MM.1S (cell line): ENCODE measurements around the gene FOXN3.

ENCODE experiments used
- CTCF ChIP-seq: fragments of 300-600 bp; sonication (generic); IDR thresholded peaks from 2 replicates; pipeline ENCODE4 v1.5.1; 2016; ENCODE audit warnings: antibody characterized with exemption, low read length, mixed read lengths
- EZH2 ChIP-seq: fragments of 300-600 bp; sonication (generic); optimal IDR thresholded peaks from 2 replicates; pipeline ENCODE3; 2017; ENCODE audit warnings: low read depth, mild to moderate bottlenecking, antibody characterized with exemption, low read length, mixed read lengths

- TF ChIP-seq CTCF = no peak
- no peak for TF ChIP-seq EZH2
Observed at GRCh38 chr14:89408907-89409700, 7.9 kb downstream of the FOXN3 start.
